ENCODE measurements around the gene GPC6.

The GPC6 gene

DNA sequence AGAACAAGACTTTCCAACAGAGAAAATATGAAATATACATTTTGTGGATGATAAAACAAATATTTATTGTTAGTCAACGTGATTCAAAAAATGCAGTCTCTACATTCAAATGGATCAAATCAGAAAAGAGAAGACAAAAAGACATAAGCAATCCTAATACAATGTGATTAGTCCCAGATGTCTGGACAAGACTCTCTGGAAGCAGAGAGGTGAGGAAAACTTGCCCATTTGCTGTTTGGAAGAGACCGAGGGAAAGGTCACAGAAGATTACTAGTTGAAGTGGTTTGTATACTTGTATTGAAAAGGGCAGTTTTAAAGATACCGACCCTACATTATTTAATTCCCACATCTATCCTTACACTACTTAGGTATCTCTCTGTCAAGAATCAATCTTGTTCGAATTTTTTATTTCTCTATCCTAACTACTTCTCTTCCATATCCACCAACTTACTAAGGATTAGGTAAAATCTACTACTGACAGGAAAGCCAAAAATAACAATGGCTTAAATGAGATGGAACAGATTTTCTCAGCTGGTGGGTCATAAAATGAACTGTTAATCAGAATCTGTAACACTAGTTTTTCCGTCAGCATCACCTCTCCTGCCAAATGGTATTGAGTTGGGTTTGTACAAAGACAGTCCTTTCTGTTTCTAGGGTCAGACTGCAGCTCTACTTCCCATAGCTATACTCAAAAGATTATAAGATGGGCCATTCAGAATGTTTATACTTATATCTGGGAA is 755.7 kb downstream of the GPC6 start:
- Histone ChIP-seq H3K27me3 (ENCODE audit: control insufficient read depth in 1 of 2, insufficient read depth in 1 of 2, low read length in 2 of 2) (no peaks in the 10 kb centered on the region), H3K18ac (ENCODE audit: low read depth in 1 of 2, low read length in 2 of 2) (no peak overlapping the region), H3K4me1 (ENCODE audit: control insufficient read depth, insufficient read depth, low read depth, low read length) (no peaks in the 10 kb centered on the region), H2AFZ (ENCODE audit: low read depth, low read length) (no peak overlapping the region), H3K4me2 (ENCODE audit: low read length, poor library complexity, severe bottlenecking) (no peak overlapping the region), H3K79me1 (replicated peaks; ENCODE audit: low read length, poor library complexity, severe bottlenecking) (no peaks in the 10 kb centered on the region), H4K8ac (ENCODE audit: low read length) (no peak overlapping the region), H3K4ac (ENCODE audit: low read depth in 1 of 2, low read length in 2 of 2) (no peak overlapping the region), H3K9me3 (ENCODE audit: control insufficient read depth, low read length) (no peaks in the 10 kb centered on the region), H3K36me3 (ENCODE audit: control insufficient read depth in 1 of 2, insufficient read depth in 2 of 2, low read depth in 1 of 2, low read length in 2 of 2) (no peaks in the 10 kb centered on the region), H3K9ac (ENCODE audit: low read length) (no peak overlapping the region), H4K91ac (ENCODE audit: low read length) (no peak overlapping the region), H2BK15ac (ENCODE audit: low read depth, poor library complexity, severe bottlenecking) (no peak overlapping the region), H3K23ac (ENCODE audit: low read length in 2 of 2) (no peak overlapping the region), H2AK5ac (ENCODE audit: low read length, severe bottlenecking) (no peak overlapping the region), H2BK5ac (ENCODE audit: low read depth, low read length, poor library complexity, severe bottlenecking) (no peak overlapping the region), H3K14ac (ENCODE audit: low read length in 2 of 2) (no peak overlapping the region), H2BK12ac (ENCODE audit: low read length in 2 of 2) (no peak overlapping the region), H2BK120ac (ENCODE audit: low read depth, low read length) (no peak overlapping the region), H3K4me3 (ENCODE audit: insufficient read depth in 1 of 2, low read depth in 1 of 2, low read length in 2 of 2) (no peak overlapping the region), H3K27ac (ENCODE audit: low read length, poor library complexity, severe bottlenecking) (no peak overlapping the region)
- no peak for DNase-seq
- WGBS: 72% methylated on average over 3 of the region's 5 CpGs

GRCh38 chr13:93984052-93984451 is 757.4 kb downstream of the GPC6 start:
- H3K27ac ChIP-seq (ENCODE audit: low read length, poor library complexity, severe bottlenecking): no peak overlapping the region
- no peaks in the 10 kb centered on the region for H3K27me3 ChIP-seq (ENCODE audit: control insufficient read depth in 1 of 2, insufficient read depth in 1 of 2, low read length in 2 of 2)
- H3K36me3 ChIP-seq (ENCODE audit: control insufficient read depth in 1 of 2, insufficient read depth in 2 of 2, low read depth in 1 of 2, low read length in 2 of 2): no peaks in the 10 kb centered on the region
- no peak overlapping the region for H4K8ac ChIP-seq (ENCODE audit: low read length)
- H3K4ac ChIP-seq (ENCODE audit: low read depth in 1 of 2, low read length in 2 of 2): no peak overlapping the region
- H2BK15ac ChIP-seq (ENCODE audit: low read depth, poor library complexity, severe bottlenecking): no peak overlapping the region
- no peak for DNase-seq
- H2AK5ac ChIP-seq (ENCODE audit: low read length, severe bottlenecking): no peak overlapping the region
- H2AFZ ChIP-seq (ENCODE audit: low read depth, low read length): no peak overlapping the region
- H3K9me3 ChIP-seq (ENCODE audit: control insufficient read depth, low read length): no peaks in the 10 kb centered on the region
- H3K18ac ChIP-seq (ENCODE audit: low read depth in 1 of 2, low read length in 2 of 2): no peak overlapping the region
- no peak overlapping the region for H3K4me2 ChIP-seq (ENCODE audit: low read length, poor library complexity, severe bottlenecking)
- no peak overlapping the region for H2BK12ac ChIP-seq (ENCODE audit: low read length in 2 of 2)
- no peak overlapping the region for H3K14ac ChIP-seq (ENCODE audit: low read length in 2 of 2)
- H3K9ac ChIP-seq (ENCODE audit: low read length): no peak overlapping the region
- WGBS: 75% methylated on average over 1 of the region's 1 CpG
- no peaks in the 10 kb centered on the region for H3K4me1 ChIP-seq (ENCODE audit: control insufficient read depth, insufficient read depth, low read depth, low read length)
- no peak overlapping the region for H2BK120ac ChIP-seq (ENCODE audit: low read depth, low read length)
- H2BK5ac ChIP-seq (ENCODE audit: low read depth, low read length, poor library complexity, severe bottlenecking): no peak overlapping the region
- no peak overlapping the region for H3K4me3 ChIP-seq (ENCODE audit: insufficient read depth in 1 of 2, low read depth in 1 of 2, low read length in 2 of 2)
- H3K23ac ChIP-seq (ENCODE audit: low read length in 2 of 2): no peak overlapping the region
- no peaks in the 10 kb centered on the region for H3K79me1 ChIP-seq (replicated peaks; ENCODE audit: low read length, poor library complexity, severe bottlenecking)
- H4K91ac ChIP-seq (ENCODE audit: low read length): no peak overlapping the region

- no peak overlapping the region for H2AFZ ChIP-seq (ENCODE audit: low read depth, low read length)
- H2AK5ac ChIP-seq (ENCODE audit: low read length, severe bottlenecking): no peak overlapping the region
- no peak overlapping the region for H4K91ac ChIP-seq (ENCODE audit: low read length)
- no peak overlapping the region for H2BK15ac ChIP-seq (ENCODE audit: low read depth, poor library complexity, severe bottlenecking)
- H3K27me3 ChIP-seq (ENCODE audit: control insufficient read depth in 1 of 2, insufficient read depth in 1 of 2, low read length in 2 of 2): no peaks in the 10 kb centered on the region
- no peak overlapping the region for H3K9ac ChIP-seq (ENCODE audit: low read length)
- no peak overlapping the region for H3K4ac ChIP-seq (ENCODE audit: low read depth in 1 of 2, low read length in 2 of 2)
- no peaks in the 10 kb centered on the region for H3K4me1 ChIP-seq (ENCODE audit: control insufficient read depth, insufficient read depth, low read depth, low read length)
- no peaks in the 10 kb centered on the region for H3K36me3 ChIP-seq (ENCODE audit: control insufficient read depth in 1 of 2, insufficient read depth in 2 of 2, low read depth in 1 of 2, low read length in 2 of 2)
- H3K23ac ChIP-seq (ENCODE audit: low read length in 2 of 2): no peak overlapping the region
- no peak overlapping the region for H4K8ac ChIP-seq (ENCODE audit: low read length)
- no peak for DNase-seq
- 95% methylated on average over 5 of the region's 5 CpGs for WGBS
- H3K9me3 ChIP-seq (ENCODE audit: control insufficient read depth, low read length): no peaks in the 10 kb centered on the region
- no peak overlapping the region for H3K27ac ChIP-seq (ENCODE audit: low read length, poor library complexity, severe bottlenecking)
- H3K4me2 ChIP-seq (ENCODE audit: low read length, poor library complexity, severe bottlenecking): no peak overlapping the region
- H2BK12ac ChIP-seq (ENCODE audit: low read length in 2 of 2): no peak overlapping the region
- H3K14ac ChIP-seq (ENCODE audit: low read length in 2 of 2): no peak overlapping the region
- no peak overlapping the region for H3K18ac ChIP-seq (ENCODE audit: low read depth in 1 of 2, low read length in 2 of 2)
- H2BK5ac ChIP-seq (ENCODE audit: low read depth, low read length, poor library complexity, severe bottlenecking): no peak overlapping the region
- no peak overlapping the region for H3K4me3 ChIP-seq (ENCODE audit: insufficient read depth in 1 of 2, low read depth in 1 of 2, low read length in 2 of 2)
- no peaks in the 10 kb centered on the region for H3K79me1 ChIP-seq (replicated peaks; ENCODE audit: low read length, poor library complexity, severe bottlenecking)
- H2BK120ac ChIP-seq (ENCODE audit: low read depth, low read length): no peak overlapping the region
These were observed 758.3 kb downstream of the GPC6 start for GRCh38 chr13:93984876-93985275.

DNA sequence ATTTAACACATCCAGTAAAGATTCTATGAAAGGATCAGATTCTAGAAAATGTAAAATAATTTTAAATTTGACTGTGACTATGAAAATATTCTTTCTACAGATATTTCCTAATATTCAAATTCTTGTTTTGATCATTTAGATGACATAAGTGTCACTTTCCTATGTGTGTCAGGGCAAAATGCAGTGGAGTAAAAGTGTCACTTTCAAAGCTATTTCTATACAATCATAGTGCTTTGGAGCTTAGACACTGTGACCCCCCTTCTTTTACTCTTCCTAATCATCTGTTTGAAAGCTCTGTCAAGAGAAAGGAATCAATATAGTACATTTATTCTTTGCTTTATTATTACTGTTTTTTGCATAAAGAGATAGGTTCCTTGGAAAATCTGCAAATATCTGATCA is 760.9 kb downstream of the GPC6 start:
- Histone ChIP-seq H4K91ac (ENCODE audit: low read length) (no peak overlapping the region), H3K27ac (ENCODE audit: low read length, poor library complexity, severe bottlenecking) (no peak overlapping the region), H2AK5ac (ENCODE audit: low read length, severe bottlenecking) (no peak overlapping the region), H2BK15ac (ENCODE audit: low read depth, poor library complexity, severe bottlenecking) (no peak overlapping the region), H3K36me3 (ENCODE audit: control insufficient read depth in 1 of 2, insufficient read depth in 2 of 2, low read depth in 1 of 2, low read length in 2 of 2) (no peaks in the 10 kb centered on the region), H3K4me2 (ENCODE audit: low read length, poor library complexity, severe bottlenecking) (no peak overlapping the region), H3K9me3 (ENCODE audit: control insufficient read depth, low read length) (no peaks in the 10 kb centered on the region), H3K23ac (ENCODE audit: low read length in 2 of 2) (no peak overlapping the region), H2BK5ac (ENCODE audit: low read depth, low read length, poor library complexity, severe bottlenecking) (no peak overlapping the region), H3K4me3 (ENCODE audit: insufficient read depth in 1 of 2, low read depth in 1 of 2, low read length in 2 of 2) (no peak overlapping the region), H2BK120ac (ENCODE audit: low read depth, low read length) (no peak overlapping the region), H3K79me1 (replicated peaks; ENCODE audit: low read length, poor library complexity, severe bottlenecking) (no peaks in the 10 kb centered on the region), H3K27me3 (ENCODE audit: control insufficient read depth in 1 of 2, insufficient read depth in 1 of 2, low read length in 2 of 2) (no peaks in the 10 kb centered on the region), H3K14ac (ENCODE audit: low read length in 2 of 2) (no peak overlapping the region), H3K18ac (ENCODE audit: low read depth in 1 of 2, low read length in 2 of 2) (no peak overlapping the region), H3K4ac (ENCODE audit: low read depth in 1 of 2, low read length in 2 of 2) (no peak overlapping the region), H2AFZ (ENCODE audit: low read depth, low read length) (no peak overlapping the region), H3K9ac (ENCODE audit: low read length) (no peak overlapping the region), H4K8ac (ENCODE audit: low read length) (no peak overlapping the region), H3K4me1 (ENCODE audit: control insufficient read depth, insufficient read depth, low read depth, low read length) (no peaks in the 10 kb centered on the region), H2BK12ac (ENCODE audit: low read length in 2 of 2) (no peak overlapping the region)
- DNase-seq: no peak

Measured in mesenchymal stem cell (in vitro differentiated cells and primary cell).